ELF-1 (cell line): Measurements from ENCODE around the gene RIPOR3.

Experiments used
- DNase-seq: peaks from one replicate; pipeline ENCODE4 v3.0.0-alpha.2; 2016; ENCODE audit warnings: low read depth, low spot score

RIPOR3 gene

DNA sequence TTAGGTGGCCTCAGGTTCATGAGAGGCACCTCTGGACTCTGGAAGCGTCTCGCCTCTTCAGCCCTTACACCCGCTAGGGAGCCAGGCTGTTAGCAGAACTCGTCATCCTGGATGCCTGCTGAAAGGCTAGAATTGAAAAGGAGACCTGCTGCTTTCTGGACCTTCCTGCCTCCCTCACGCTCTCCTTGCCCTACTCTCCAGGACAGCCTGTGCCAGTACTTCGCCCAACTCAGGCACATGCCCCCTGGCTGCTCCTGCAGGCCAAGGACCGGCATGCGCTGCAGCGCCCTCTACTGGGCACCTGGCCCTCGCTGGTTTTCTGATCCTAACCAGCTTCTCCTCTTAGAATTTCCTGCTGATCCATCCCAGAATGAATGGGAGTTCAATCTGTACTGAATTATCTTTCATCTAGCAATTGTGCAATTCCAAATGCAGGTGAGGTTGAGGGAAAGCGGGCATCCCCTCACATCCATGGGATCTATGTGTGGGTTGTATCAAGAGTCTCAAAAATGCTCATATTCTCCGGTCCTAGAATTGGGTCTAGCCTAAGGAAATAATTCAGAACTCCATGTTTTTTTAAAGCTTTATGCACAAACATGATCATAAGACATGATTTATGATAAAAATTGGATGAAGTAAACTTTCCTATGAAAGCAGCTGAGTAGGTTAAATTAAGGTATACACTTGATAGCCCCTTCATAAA is 103.2 kb downstream of the RIPOR3 start:
- peak; percentile 84 for DNase-seq

DNA sequence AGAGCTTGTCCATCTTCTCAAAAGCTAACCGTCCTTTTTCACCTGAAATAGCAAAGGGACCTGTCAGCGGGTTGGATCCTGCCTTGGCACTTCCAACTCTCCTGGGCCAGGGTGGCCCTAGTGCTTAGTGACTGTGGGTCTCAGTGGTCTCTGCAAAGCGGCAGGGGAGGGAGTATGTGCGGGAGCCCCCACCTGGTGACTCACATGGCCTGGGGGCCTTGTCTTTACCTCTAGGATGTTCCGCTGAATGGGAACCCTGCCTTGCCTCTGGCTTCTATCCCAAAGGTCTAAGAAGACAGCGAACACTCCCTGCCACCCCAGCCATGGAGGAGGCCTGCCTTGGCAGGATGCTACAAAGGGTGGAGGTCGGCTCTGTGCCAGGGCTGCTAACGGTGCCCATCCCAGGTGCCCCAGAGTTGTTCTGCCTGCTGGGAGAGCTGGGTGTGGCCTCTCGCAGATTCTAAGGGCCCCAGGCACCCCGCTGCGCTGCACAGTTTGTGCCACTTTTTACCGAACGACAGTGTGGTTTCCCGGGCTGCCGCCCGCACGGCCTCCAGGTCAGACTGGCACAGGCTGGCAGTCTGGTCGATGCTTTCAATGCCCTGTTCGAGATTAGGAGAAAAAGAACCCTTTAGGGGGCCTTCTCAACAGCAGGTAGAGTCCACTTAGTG is 103.9 kb downstream of the RIPOR3 start:
- DNase-seq, result no peak

DNA sequence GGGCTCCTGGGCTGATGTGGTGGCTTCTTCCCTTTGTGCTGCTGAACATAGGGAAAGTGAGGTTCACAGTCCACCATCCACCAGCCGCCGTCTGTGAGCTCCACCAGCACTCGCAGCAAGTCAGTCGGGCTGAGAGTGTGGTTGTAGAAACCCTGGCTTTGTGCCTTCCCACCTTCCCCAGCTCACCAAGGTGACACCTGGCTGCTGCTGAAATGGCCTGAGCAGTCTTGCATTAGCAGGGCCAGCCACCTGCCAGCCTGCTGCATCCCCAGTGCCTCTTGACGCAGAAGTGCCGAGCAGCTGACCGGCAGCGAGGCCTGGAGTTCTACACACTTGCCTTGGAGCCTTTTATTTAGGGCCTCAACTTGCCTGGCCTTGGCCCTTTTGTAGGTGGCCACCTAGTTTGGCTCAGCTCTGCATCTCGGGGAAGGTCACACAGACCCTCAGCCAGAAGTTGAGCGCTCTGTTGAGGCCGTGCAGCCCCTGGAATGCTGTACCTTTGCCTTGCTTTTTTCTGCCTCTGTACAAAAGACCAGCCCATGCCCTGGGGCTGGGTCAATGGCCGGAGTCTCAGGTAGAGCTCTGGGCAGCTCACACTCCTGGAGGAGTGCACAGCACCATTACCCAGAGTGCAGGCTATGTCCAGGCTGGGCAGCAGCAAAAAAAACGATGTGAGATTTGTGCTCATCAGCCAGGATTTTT is 104.7 kb downstream of the RIPOR3 start:
- DNase-seq, result peak; percentile 69

DNA sequence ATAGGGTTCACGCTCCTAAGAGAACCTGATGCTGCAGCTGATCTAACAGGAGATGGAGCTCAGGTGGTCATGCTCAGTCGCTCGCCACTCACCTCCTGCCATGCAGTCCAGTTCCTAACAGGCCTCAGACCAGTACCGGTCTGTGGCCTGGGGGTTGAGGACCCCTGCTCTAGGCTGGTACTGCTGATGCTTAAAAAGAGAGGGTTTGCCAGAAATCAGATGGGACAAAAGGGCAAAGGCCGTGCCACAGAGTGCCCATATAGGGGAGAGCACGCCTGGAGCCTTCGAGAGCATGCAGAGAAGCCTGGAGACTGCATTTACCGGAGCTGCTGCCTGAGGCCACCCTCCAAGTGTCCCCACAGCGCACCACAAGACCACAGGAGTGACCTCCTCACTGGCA is 105.7 kb downstream of the RIPOR3 start:
- DNase-seq, result no peak

DNA sequence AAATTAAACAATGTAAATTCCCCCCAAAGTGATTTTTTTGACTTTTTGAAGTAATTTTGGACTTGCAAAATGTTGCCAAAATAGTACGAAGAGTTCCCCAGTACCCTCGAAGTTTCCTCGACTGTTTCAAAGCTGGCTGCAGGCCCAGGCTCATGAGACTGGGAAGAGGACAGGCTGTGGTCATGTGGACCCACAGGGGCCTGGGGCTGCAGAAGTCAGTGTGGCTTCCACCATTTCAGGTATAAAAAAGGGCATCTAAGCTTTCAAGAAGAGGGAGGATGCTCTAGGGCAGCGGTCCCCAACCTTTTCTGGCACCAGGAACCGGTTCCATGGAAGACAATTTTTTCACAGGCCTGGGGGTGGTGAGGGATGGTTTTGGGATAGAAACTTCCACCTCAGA is 106.1 kb downstream of the RIPOR3 start:
- DNase-seq, result no peak

DNA sequence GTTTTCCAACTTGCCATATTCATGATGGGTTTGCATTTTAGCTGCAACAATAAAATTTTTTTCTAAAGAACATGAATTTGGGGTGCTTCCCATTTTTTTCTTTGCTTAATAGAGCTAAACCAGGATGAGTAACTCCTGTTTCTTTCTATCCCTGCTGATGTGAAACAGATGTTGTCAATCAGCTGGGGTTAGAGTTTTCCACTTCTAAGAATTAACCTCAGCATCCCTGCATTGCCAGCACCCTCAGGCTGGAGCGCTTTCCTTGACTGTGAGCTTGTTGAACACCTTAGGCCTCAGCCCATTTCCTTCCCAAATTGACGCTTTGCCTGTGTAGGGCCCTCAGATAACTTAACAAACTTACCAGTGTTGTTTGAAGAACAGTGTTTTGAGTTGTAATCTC is 106.7 kb downstream of the RIPOR3 start:
- no peak for DNase-seq

DNA sequence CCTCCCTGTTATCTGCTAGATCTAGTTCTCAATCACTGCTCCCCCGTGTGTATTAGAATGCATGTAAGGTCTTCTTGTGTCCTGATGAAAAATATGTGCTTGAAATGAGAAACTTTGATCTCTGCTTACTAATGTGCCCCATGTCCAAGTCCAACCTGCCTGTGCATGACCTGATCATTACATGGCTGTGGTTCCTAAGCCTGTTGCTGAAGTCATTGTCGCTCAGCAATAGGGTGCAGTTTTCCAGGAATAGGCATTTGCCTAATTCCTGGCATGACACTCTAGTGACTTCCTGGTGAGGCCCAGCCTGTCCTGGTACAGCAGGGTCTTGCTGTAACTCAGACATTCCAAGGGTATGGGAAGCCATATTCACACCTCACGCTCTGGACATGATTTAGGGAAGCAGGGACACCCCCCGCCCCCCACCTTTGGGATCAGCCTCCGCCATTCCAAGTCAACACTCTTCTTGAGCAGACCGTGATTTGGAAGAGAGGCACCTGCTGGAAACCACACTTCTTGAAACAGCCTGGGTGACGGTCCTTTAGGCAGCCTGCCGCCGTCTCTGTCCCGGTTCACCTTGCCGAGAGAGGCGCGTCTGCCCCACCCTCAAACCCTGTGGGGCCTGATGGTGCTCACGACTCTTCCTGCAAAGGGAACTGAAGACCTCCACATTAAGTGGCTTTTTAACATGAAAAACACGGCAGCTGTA is 107.7 kb downstream of the RIPOR3 start:
- no peak for DNase-seq

DNA sequence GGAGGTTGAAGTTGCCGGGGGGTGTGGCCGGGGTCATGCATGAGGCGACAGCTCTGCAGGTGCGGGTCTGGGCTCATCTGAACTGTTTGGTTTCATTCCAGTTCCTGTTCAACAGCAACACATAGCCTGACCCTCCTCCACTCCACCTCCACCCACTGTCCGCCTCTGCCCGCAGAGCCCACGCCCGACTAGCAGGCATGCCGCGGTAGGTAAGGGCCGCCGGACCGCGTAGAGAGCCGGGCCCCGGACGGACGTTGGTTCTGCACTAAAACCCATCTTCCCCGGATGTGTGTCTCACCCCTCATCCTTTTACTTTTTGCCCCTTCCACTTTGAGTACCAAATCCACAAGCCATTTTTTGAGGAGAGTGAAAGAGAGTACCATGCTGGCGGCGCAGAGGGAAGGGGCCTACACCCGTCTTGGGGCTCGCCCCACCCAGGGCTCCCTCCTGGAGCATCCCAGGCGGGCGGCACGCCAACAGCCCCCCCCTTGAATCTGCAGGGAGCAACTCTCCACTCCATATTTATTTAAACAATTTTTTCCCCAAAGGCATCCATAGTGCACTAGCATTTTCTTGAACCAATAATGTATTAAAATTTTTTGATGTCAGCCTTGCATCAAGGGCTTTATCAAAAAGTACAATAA is 108.6 kb downstream of the RIPOR3 start:
- no peak for DNase-seq

DNA sequence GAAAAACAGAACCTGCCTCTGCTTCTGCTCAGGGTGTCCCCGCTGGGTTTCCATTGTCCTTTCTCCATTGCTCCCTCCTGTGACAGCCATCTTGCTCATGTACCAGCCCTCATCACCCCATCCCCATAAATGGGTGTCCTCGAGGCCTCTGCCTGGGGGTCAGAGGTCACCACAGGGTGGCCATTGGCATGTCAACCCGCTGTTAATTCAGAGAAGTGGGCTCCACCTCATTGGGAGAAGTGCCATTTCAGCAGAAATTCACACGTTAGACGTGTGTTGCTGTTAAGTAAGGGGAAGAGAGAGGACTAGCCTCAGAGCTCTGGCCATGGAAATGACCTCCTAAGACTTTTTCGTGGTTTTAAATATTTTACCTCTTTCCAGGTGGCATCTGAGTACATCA is 109.2 kb downstream of the RIPOR3 start:
- DNase-seq, result no peak

DNA sequence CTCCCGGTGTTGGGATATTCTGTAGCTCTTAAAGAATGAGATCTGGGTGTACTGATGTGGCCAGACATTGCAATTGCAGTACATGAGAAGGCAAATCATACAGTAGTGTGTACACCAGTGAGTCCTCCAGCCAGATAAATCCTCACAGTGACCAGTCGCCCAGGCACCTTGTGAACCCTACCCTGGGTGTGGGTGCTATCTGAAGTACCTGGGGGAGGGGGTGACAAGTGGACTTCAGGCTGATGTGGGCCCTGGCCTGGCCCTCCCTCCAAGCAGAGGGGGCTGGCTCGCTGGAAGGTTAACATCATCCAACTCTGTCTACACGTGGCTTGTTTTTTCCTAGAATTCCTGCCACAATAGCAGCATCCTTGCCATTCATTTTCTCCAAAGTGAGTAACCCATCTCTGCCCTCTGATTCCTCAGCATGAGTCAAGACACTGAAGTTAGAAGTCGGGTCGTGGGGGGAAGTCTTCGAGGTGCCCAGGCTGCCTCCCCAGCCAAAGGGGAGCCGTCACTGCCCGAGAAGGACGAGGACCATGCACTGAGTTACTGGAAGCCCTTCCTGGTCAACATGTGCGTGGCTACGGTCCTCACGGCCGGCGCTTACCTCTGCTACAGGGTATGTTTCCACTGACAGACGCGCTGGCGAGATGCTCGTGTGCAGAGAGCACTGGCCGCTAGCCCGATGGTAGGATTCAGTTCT is 110.3 kb downstream of the RIPOR3 start:
- DNase-seq, result no peak

DNA sequence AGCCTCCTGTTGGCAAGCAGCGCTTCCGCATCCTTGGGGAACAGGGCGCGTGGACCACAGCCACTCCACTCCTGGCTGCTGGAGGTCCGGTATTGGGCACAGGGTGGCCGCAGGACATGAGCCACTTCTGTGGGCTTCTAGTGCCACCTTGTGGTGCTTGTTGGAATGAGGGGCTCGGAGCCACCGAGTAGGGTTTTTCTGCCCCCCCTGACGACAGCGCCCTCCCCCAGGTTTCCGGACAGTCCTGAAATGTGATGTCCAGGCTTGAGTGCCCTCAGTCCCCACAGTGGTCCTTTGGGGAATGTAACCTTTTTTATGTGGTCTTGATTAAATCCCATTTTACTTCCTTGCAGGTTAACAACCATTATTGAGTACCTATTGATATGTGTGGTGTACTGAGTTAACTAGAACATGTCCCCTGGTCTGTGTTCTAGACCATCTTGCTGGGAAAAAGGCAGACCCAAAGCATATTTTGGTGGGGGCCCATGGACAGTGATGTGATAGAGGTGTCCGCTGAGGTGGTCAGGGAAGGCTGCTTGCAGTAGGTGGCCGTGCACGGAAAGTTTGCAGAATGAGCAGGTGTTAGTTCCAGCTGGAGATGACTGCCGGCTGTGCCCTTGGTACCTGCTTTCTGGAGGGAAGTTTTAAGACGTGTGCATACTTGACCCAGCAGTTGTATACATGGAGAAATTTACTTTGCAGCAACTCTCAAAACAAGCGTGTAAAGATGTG is 111.2 kb downstream of the RIPOR3 start:
- DNase-seq, result peak; percentile 79

DNA sequence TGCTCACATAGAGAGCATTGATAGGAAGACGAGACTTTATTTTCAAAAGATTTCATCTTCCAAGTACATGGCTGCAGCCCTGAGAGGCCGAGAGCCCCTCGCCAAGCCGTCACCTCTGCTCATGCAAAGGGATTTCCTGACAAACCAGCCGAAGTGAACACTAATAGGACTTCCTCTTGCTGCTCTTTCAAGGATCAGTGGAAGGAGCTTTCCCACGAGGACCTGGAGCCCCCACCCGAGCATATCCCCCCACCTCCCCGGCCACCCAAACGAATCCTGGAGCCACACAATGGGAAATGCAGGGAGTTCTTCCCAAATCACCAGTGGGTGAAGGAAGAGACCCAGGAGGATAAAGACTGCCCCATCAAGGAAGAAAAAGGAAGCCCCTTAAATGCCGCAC is 111.8 kb downstream of the RIPOR3 start:
- DNase-seq, result no peak

DNA sequence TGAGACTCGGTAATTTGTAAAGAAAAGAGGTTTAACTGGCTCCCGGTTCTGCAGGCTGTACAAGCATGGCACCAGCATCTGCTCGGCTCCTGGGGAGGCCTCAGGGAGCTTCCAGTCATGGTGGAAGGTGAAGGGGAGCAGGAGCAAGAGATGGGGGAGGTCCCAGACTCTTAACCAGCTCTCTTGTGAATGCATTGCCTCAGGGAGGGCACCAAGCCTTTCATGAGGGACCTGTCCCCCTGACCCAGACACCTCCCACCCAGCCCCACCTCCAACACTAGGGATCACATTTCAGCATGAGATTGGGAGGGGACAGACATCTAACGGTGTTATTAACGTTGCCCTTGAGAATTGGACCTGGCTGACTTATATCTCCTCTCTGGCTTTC is 112.6 kb downstream of the RIPOR3 start:
- DNase-seq, result no peak

DNA sequence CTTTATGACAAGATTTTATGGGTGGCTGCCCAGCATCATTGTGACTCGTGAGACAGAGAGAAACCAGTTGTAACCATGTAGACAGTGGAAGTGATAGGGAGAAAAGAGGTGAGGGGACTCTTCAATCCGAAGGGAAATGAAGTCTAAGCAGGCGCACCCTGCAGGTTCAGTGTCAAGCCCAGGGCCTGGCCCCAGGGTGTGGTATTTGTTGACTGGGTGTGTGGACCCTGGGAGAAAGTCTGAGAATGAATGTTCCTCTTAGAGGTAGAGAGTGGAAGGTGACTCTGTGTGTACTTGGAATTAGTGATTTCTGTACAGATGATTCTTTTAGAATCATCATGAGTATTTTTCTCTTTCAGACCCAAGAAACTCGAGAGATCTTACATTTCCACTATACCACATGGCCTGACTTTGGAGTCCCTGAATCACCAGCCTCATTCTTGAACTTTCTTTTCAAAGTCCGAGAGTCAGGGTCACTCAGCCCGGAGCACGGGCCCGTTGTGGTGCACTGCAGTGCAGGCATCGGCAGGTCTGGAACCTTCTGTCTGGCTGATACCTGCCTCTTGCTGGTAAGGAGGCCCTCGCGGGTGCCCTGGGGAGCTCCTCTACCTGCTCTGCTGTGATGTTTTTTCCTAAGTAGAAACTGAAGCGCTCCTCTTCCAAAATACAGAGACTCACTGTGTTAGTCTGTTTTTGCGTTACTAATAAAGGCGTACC is 113.1 kb downstream of the RIPOR3 start:
- DNase-seq, result no peak

DNA sequence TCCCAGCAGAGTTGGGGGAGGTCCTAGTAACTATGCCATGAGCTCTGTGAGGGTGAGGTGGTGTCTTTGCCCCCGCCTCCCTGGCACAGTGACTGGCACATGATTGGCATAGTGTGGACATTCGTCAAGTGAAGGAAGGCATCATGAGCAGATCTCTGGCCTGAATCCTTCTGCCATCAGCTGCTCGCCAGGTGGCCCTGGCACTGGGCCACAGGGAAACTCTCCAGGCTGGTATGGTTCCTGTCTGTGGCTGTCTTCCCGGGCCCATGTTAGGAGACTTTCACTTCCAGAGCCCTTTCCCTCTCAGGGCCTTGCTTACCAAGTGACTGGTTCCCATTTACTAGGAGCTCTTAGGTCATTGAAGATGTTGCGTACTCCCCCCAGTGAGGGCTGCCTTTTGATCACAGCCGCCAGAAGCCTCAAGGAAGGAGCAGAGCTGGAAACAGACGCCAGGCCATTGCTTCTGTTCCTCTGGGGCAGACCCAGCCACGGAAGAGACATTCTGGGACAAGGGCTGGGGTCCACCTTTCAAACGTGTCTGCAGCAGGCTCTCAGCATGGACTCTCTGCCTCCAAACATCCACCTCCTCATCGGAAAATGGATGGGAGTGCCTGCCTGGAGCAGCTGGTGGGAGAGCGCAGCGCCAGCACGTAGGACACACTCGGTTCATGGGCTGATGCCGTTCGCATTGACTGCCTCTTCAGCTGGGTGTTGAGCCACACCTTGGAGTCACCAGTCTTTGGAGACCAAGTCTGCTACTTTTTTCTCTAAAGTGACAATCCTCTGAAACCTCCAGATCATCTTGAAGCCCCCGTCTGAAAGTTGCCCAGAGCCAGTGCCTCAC is 113.9 kb downstream of the RIPOR3 start:
- DNase-seq, result no peak

DNA sequence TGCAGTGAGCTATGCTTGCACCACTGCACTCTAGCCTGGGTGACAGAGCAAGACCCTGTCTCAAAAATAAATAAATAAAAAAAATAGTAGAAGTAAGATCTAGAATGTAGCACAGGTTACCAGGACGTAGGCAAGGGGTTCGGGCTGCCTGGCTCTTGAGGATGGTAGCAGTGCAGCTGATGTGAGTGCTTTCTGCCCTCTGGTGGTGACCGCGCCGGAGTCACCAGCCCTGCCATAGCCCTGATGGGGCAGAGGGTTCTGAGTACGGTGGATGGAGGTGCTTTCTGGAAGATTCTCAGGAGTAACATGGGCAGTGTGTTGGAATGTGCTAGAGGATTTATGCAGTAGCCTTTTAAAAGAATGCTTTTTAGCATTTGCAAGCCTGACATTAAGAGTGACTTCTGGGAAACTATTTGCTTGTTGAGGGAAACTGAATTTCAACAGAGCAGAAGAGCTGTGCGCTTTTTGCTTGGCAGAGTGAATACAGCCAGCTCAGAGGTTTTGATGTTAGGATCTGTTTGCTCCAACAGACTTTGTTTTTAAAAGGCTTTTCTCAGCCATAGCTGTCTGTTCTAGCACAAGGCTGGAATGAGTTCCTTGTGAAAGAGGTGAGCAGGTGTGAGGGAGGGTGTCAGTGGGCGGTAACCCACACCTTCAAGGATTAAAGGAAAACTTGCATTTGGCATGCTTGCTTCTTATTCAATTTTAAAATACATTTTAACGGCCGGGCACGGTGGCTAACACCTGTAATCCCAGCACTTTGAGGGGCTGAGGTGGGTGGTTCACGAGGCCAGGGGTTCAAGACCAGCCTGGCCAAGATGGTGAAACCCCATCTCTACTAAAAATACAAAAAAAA is 115.2 kb downstream of the RIPOR3 start:
- DNase-seq, result peak; percentile 75

DNA sequence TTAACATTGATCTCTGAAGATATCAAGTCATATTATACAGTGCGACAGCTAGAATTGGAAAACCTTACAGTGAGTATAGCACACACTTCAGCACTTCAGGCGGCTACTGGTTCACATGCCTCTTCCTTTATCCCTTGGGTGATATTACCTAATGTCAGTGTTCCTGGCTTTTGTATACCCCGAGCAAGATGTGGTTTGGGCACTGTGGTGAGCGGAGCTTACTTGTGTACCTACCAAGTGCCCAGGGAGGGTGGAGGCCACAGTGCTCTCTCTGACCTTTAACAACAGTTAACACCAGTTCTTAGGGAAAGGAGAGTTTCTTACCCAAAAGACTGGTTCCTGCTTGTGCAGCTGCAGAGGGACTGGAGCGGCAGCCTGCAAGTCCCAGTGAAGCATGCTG is 116.8 kb downstream of the RIPOR3 start:
- DNase-seq, result no peak

DNA sequence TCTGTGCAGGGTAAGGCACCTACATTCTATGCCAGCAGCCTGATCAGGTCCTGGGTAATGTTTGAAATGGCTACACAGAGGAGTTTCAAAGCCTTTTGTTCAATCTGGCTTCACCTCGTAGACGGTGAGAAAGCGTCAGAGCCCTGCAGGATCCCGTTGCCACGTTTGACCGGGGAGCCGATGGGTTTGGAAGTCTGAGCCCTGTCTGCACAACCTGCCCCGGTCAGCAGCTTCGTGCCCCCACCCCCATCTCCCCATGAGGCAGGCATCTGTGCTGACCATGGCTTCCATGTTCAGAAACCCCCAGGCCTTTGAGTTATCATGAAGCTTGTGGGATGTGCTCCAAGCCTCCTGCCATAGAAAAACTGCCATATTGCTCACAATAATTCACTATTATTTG is 117.2 kb downstream of the RIPOR3 start:
- no peak for DNase-seq
